CD8-positive, alpha-beta memory T cell (primary cell): Measurements from ENCODE around the gene IFITM10. TPM values are rescaled to one million over a fixed set of nuclear protein-coding genes. Genes with fewer than 3 reads are reported as not detected.
A peak's percentile ranks its signal among the peaks of the same experiment; 100 is the strongest.

Source experiments
- CTCF ChIA-PET: fragments of 350-600 bp; sonication (Branson Sonifier 250); formaldehyde crosslinking; loops from one replicate; lab custom pipeline; 2021; ENCODE audit warnings: antibody characterized with exemption; lab: Charles Lee
- POLR2A ChIA-PET: fragments of 350-600 bp; sonication (Branson Sonifier 250); formaldehyde crosslinking; loops from one replicate; lab custom pipeline; 2021; ENCODE audit warnings: antibody characterized with exemption; lab: Charles Lee
- DNase-seq, 5 donors: peaks; one replicate each; pipeline versions ENCODE4 v3.0.0 to v3.0.0-alpha.2; 2020 to 2022; ENCODE audit warnings: mixed read lengths in 1 of 5
- H3K27ac ChIP-seq: one replicate; pipeline ENCODE4 v1.7.0; 2013; ENCODE audit warnings: low read depth, mild to moderate bottlenecking, low read length, moderate library complexity
- H3K27me3 ChIP-seq: 2 replicates; pipeline ENCODE4 v1.7.0; 2013; ENCODE audit warnings: low read length, mild to moderate bottlenecking; ENCODE audit not compliant: insufficient read depth, poor library complexity, severe bottlenecking
- H3K36me3 ChIP-seq: 2 replicates; pipeline ENCODE4 v1.7.0; 2013; ENCODE audit warnings: mild to moderate bottlenecking, low read length, moderate library complexity; ENCODE audit not compliant: insufficient read depth
- H3K4me1 ChIP-seq: 2 replicates; pipeline ENCODE4 v1.7.0; 2013; ENCODE audit warnings: mild to moderate bottlenecking, low read length, moderate library complexity; ENCODE audit not compliant: insufficient read depth
- H3K4me3 ChIP-seq: 2 replicates; pipeline ENCODE4 v1.7.0; 2013; ENCODE audit warnings: mild to moderate bottlenecking, low read length
- H3K9me3 ChIP-seq: 2 replicates; pipeline ENCODE4 v1.7.0; 2013; ENCODE audit warnings: mild to moderate bottlenecking, low read length
- H3K27ac Mint-ChIP-seq, 8 donors: one replicate each; pipeline ENCODE4 v1.8.0; 2020 to 2021; ENCODE audit warnings: mixed read lengths in 8 of 8, mild to moderate bottlenecking in 6 of 8, inconsistent platforms in 3 of 8, moderate library complexity in 3 of 8
- H3K27me3 Mint-ChIP-seq, 2 donors: one replicate each; pipeline ENCODE4 v1.8.0; 2020 to 2021; ENCODE audit warnings: mixed read lengths in 2 of 2, mild to moderate bottlenecking in 1 of 2, moderate library complexity in 1 of 2
- H3K36me3 Mint-ChIP-seq, 3 donors: one replicate each; pipeline ENCODE4 v1.8.0; 2020 to 2021; ENCODE audit warnings: mixed read lengths in 3 of 3, inconsistent platforms in 1 of 3, mild to moderate bottlenecking in 1 of 3
- H3K4me1 Mint-ChIP-seq, 3 donors: one replicate each; pipeline ENCODE4 v1.8.0; 2020 to 2021; ENCODE audit warnings: mixed read lengths in 3 of 3, inconsistent platforms in 1 of 3, mild to moderate bottlenecking in 1 of 3
- H3K4me3 Mint-ChIP-seq, 7 donors: one replicate each; pipeline ENCODE4 v1.8.0; 2020 to 2021; ENCODE audit warnings: mixed read lengths in 7 of 7, mild to moderate bottlenecking in 6 of 7, moderate library complexity in 4 of 7, inconsistent platforms in 2 of 7
- H3K9me3 Mint-ChIP-seq, 5 donors: one replicate each; pipeline ENCODE4 v1.8.0; 2020 to 2022; ENCODE audit warnings: mixed read lengths in 5 of 5, mild to moderate bottlenecking in 3 of 5, moderate library complexity in 2 of 5, inconsistent platforms in 1 of 5
- polyA plus RNA-seq: library from polyadenylated mRNA; unstranded; fragments of 300-500 nt; fragmentation: Illumina TruSeq; gene quantifications from one replicate; pipeline ENCODE4 v1.2.3, GENCODE V29; 2021
- total RNA-seq, 2 experiments: library from RNA; stranded (reverse); gene quantifications; one replicate each; pipeline ENCODE4 v1.2.3, GENCODE V29; 2021

IFITM10 gene
- total and polyA plus RNA-seq, 3 experiments from 2014 or later = 0.10 to 0.95 (median 0.39) TPM

DNA sequence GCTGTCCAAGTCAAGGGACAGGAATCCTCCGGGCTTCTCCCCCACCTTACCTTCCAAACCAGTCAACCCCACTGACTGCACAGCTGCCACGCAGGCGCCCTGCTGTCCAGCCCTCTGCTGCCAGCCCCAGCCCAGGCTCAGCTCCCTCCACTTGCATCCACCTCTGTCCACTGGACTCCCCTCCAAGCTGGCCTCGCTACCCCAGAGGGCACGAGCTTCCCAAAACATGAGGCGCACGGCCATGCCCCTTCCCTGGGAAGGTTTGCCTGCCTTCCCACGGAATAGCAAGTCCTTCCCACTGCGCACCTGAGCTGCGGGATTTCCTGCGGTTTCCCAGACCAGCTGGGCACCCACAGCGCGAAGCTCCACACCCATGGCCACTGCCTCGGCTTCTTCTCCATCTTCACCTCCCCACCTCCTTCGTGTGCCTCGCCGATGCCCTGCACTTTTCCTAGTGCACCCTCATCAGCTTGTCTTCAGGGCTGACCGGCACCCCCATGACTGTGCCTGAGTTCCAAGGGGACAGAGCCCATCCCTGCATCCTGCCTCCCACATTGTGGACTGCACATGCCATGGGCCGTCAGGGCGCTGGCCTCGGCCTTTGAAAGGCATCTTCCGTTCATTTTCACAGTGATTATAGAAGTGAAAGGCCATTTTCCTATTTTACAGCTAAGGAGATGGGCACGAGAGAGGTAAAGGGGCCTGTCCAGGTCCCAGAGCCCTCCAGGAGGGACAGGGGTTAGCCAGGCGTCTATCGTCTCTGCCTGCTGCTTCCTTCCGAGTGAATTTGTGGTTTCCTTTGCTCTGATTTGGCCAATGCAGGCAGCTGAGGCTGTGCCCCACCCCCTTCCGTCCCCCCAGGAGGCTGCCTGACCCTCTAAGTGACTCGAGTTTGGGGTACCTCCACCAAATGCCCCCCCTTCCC is 16.4 kb downstream of the IFITM10 start:
- CTCF ChIA-PET = interaction anchor here (1.3 to 1.7 kb wide), 2 partner anchors 40 to 99 kb away, joined by 3 to 5 read pairs; no protein-coding TSS in a partner anchor
- peak overlapping the region in 1 of 7 donors; percentile 37 for H3K4me3 Mint-ChIP-seq
- POLR2A ChIA-PET = no interaction called here
- no peak for DNase-seq
- peaks cover 24 to 30% (median 25%) of the 10 kb centered on the region in 3 donors for H3K4me1 Mint-ChIP-seq
- peak overlapping the region in 1 of 8 donors; percentile 51 for H3K27ac Mint-ChIP-seq
- peaks cover 21% of the 10 kb centered on the region for H3K4me1 ChIP-seq
- no peak overlapping the region for H3K4me3 ChIP-seq
- peaks cover 5% of the 10 kb centered on the region for H3K9me3 ChIP-seq
- peaks cover 0 to 24% (median 20%) of the 10 kb centered on the region in 5 donors for H3K9me3 Mint-ChIP-seq
- peaks cover 0 to 23% (median 2%) of the 10 kb centered on the region in 3 donors for H3K36me3 Mint-ChIP-seq
- H3K27ac ChIP-seq = no peak overlapping the region
- H3K27me3 Mint-ChIP-seq = peaks cover 20 to 35% of the 10 kb centered on the region in 2 donors
- no peaks in the 10 kb centered on the region for H3K36me3 ChIP-seq
- H3K27me3 ChIP-seq = no peaks in the 10 kb centered on the region

DNA sequence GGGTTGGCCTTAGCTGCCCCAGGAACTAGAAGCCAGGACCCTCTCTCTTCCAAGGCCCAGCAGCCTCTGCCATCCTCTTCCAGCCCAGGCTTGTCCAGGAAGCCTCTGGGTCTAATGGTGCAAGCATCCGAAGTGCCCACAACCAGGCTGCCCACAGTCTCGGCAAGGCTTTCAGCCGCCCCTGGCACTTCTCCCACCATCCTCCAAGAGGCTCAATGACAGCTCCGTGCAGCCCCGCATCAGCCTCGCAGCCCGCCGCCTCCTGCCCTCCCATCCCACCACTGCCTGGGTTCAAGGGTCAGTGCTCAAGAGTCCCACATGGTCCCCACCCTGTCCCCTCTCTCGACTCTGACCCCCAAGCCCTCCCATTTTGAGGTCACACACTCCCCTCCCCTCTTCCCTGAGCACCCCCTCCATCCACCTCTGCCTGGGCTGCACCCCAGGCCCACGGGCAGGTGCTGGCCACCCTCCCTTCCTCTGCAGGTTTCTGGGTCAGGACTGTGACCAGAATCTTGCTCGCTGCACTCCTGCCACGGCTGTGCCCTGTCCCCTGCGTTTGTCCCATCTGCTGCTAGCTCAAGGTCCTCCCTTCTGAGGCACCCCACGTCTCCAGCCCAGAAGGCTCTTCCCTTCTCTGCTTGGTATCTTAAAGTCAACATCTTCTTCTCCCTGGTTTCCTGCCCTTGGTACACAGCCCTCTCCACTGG is 17.2 kb downstream of the IFITM10 start:
- H3K27ac Mint-ChIP-seq = no peak overlapping the region
- CTCF ChIA-PET = interaction anchor here (1.3 to 1.7 kb wide), 2 partner anchors 39 to 100 kb away, joined by 3 to 5 read pairs; no protein-coding TSS in a partner anchor

DNA sequence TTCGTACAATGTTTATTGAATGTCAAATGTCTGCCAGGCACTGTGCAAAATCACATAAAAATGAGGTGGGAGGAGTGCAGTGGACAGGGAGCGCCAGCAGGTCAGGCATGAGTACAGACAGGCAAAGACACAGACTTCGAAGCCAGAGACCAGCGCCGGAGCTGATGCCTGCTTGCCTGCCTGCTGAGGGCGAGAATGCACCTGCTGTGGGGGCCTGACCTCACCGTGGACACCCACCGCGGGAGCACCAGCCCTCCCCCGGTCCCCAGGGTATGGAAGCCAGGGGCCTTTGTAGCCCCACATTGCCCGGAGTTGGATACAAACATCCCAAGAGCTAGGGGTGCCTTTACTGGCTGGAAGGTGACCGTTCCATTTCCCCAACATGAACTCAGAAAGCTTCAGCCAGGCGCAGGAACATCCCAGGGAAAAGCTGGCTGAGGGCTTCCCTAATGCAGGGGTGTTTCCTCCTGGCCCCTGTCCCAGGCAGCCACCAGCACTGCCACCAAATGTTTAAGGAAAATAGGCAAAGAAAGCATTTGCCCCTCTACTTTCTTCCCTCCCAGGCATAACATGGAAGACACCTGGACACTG is 17.9 kb downstream of the IFITM10 start:
- Mint-ChIP-seq H3K27ac (no peak overlapping the region), H3K4me3 (no peak overlapping the region), H3K4me1 (peaks cover 37 to 40% (median 39%) of the 10 kb centered on the region in 3 donors), H3K9me3 (peaks cover 0 to 20% (median 17%) of the 10 kb centered on the region in 5 donors), H3K36me3 (peaks cover 0 to 17% (median 2%) of the 10 kb centered on the region in 3 donors), H3K27me3 (peaks cover 24 to 40% of the 10 kb centered on the region in 2 donors)
- ChIA-PET CTCF (interaction anchor here (1.3 to 1.7 kb wide), 2 partner anchors 38 to 100 kb away, joined by 3 to 5 read pairs; no protein-coding TSS in a partner anchor), POLR2A (no interaction called here)
- H3K36me3 ChIP-seq = no peaks in the 10 kb centered on the region
- H3K9me3 ChIP-seq = peaks cover 4% of the 10 kb centered on the region
- no peaks in the 10 kb centered on the region for H3K27me3 ChIP-seq
- no peak overlapping the region for H3K27ac ChIP-seq
- peaks cover 25% of the 10 kb centered on the region for H3K4me1 ChIP-seq
- DNase-seq = no peak
- no peak overlapping the region for H3K4me3 ChIP-seq

More for the DNA sequence above, 17.2 kb downstream of the IFITM10 start:
- peaks cover 32 to 36% (median 33%) of the 10 kb centered on the region in 3 donors for H3K4me1 Mint-ChIP-seq
- H3K9me3 Mint-ChIP-seq = peaks cover 0 to 24% (median 20%) of the 10 kb centered on the region in 5 donors
- peaks cover 25 to 36% of the 10 kb centered on the region in 2 donors for H3K27me3 Mint-ChIP-seq
- H3K36me3 Mint-ChIP-seq = peaks cover 0 to 23% (median 2%) of the 10 kb centered on the region in 3 donors
- no peak overlapping the region for H3K4me3 ChIP-seq
- H3K4me3 Mint-ChIP-seq = no peak overlapping the region
- H3K27ac ChIP-seq = no peak overlapping the region
- no peak for DNase-seq
- H3K27me3 ChIP-seq = no peaks in the 10 kb centered on the region
- peaks cover 25% of the 10 kb centered on the region for H3K4me1 ChIP-seq
- H3K36me3 ChIP-seq = no peaks in the 10 kb centered on the region
- H3K9me3 ChIP-seq = peaks cover 5% of the 10 kb centered on the region
- POLR2A ChIA-PET = no interaction called here

DNA sequence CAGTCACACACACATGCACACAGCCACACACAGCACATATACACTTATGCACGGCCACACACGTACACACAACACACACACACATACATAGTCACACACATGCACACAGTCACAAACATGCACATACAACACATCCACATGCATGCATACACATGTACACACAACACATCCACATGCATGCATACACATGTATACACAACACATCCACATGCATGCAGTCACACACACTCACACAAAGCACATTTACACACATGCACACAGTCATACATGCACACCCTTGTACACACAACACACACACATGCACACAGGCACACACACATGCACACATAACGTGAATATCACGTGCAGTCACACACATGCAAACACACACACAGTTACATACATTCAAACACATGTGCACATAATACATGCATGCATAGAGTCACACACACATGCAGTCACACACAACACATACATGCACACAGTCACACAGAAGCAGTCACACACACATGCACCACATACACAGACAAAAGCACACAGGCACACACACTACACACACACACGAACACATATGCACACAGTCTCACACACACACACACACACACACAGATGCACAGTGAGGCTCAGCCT is 18.8 kb downstream of the IFITM10 start:
- H3K9me3 ChIP-seq = no peaks in the 10 kb centered on the region
- H3K4me1 ChIP-seq = peaks cover 25% of the 10 kb centered on the region
- H3K27me3 Mint-ChIP-seq = peaks cover 21 to 40% of the 10 kb centered on the region in 2 donors
- peaks cover 0 to 12% (median 9%) of the 10 kb centered on the region in 5 donors for H3K9me3 Mint-ChIP-seq
- no peaks in the 10 kb centered on the region for H3K27me3 ChIP-seq
- no peak overlapping the region for H3K4me3 ChIP-seq
- H3K36me3 Mint-ChIP-seq = peaks cover 0 to 10% (median 2%) of the 10 kb centered on the region in 3 donors
- POLR2A ChIA-PET = no interaction called here
- no peak overlapping the region for H3K27ac Mint-ChIP-seq
- H3K4me1 Mint-ChIP-seq = peaks cover 41 to 46% (median 45%) of the 10 kb centered on the region in 3 donors
- DNase-seq = no peak
- H3K4me3 Mint-ChIP-seq = peak overlapping the region in 1 of 7 donors; percentile 31
- no peak overlapping the region for H3K27ac ChIP-seq
- no peaks in the 10 kb centered on the region for H3K36me3 ChIP-seq
- CTCF ChIA-PET = no interaction called here

DNA sequence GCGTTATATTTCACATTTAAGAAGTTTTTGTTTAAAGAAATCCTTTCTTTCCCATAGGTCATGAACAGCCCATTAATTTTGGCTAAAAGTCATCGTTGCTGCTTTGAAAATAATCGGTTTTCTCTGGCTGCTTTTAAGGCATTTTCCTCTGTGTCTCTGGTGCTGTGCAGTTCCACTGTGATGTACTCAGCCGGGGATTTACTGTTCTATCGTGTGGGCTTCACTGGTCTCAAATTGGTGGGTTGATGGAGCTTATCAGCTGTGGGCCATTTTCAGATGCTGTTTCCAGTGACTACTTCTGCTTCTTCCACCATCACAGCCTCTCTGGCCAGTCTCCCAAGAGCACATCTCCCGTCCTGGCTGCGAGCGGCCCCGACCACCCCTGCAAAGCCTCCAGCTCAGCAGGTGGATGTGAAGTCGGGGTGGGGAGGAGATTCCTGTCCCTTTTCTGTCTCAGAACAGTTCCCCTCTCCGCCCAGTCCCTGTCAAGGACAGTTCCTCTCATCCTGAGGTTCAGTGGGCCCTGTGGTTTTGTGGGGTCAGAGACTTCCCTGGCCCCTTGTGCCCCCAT is 20.3 kb downstream of the IFITM10 start:
- Mint-ChIP-seq H3K36me3 (no peaks in the 10 kb centered on the region), H3K27me3 (peaks cover 17 to 29% of the 10 kb centered on the region in 2 donors), H3K4me3 (peak overlapping the region in 1 of 7 donors; percentile 26), H3K4me1 (peaks cover 41 to 46% (median 45%) of the 10 kb centered on the region in 3 donors), H3K27ac (peak overlapping the region in 2 of 8 donors; percentile 8 to 37), H3K9me3 (no peaks in the 10 kb centered on the region)
- no peaks in the 10 kb centered on the region for H3K9me3 ChIP-seq
- peaks cover 25% of the 10 kb centered on the region for H3K4me1 ChIP-seq
- no peak overlapping the region for H3K27ac ChIP-seq
- H3K27me3 ChIP-seq = no peaks in the 10 kb centered on the region
- no peaks in the 10 kb centered on the region for H3K36me3 ChIP-seq
- ChIA-PET POLR2A (no interaction called here), CTCF (no interaction called here)
- H3K4me3 ChIP-seq = no peak overlapping the region
- DNase-seq = no peak

DNA sequence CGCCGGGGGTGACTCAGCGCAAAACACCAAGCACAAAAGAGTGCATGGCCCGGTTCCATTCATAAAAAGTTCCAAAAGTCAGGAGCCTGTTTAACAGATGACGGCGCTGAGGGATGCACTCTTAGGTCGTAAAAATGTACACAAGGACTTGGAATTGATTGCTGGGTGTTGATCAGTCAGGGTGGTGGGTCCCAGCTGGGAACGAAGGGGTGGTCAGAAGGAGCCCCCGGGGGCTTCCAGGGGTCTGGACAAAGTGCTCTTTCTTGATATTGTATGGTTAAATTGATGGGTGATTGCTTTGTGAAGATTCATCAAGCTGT is 20.7 kb downstream of the IFITM10 start:
- ChIA-PET POLR2A (no interaction called here), CTCF (no interaction called here)
- Mint-ChIP-seq H3K36me3 (no peaks in the 10 kb centered on the region), H3K4me3 (peak overlapping the region in 5 of 7 donors; percentile 59 to 77 (median 73)), H3K4me1 (peaks cover 41 to 46% (median 45%) of the 10 kb centered on the region in 3 donors), H3K27me3 (peaks cover 15 to 29% of the 10 kb centered on the region in 2 donors), H3K9me3 (no peaks in the 10 kb centered on the region), H3K27ac (peak overlapping the region in 1 of 8 donors; percentile 83)
- peaks cover 25% of the 10 kb centered on the region for H3K4me1 ChIP-seq
- DNase-seq = no peak
- no peak overlapping the region for H3K27ac ChIP-seq
- no peak overlapping the region for H3K4me3 ChIP-seq
- no peaks in the 10 kb centered on the region for H3K9me3 ChIP-seq
- no peaks in the 10 kb centered on the region for H3K27me3 ChIP-seq
- no peaks in the 10 kb centered on the region for H3K36me3 ChIP-seq
